ENCODE measurements around the gene UPB1.

DNA sequence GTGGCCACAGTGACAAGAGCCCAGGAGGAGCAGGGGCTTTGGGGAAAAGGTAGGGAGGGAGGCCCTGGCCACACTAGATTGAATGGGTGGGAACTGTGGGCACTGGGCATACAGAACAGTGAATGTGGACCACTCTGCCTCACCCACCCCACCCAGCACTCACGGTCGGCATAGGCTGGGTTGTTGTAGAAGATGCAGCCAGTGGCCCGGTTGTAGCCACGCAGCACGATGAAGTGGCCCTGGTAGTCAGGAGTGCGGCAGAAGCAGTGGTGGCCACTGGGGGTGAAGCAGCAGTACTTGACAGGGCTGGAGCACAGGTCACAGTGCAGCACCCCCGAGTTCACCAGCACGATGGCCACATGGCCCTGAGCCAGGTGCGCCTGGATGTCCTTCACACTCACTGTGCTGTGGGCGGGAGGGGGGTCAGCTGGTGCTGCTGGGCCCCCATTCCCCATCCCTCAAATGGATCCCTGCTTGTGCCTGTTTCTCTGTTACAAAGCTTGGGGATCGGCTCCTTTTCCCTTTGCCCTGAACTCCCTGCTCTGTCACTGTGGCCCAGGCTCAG is 48.6 kb downstream of the UPB1 start:
- TF ChIP-seq CTCF (IDR thresholded peaks at IDR 0.05) = no peak
- no peak for TF ChIP-seq POLR2A (IDR thresholded peaks at IDR 0.05)
